ENCODE data around the gene SERPINB11.
"Not testable (repeated sequence)": the region's sequence is repeated elsewhere in the genome, so short reads cannot be mapped to it uniquely, and the experiment has no call there.

SERPINB11 gene

GRCh38 chr18:63731215-63731614, 28.5 kb downstream of the SERPINB11 start:
- DNase-seq: no peak

- no peak for DNase-seq
Observed at GRCh38 chr18:63736876-63737275, 34.1 kb downstream of the SERPINB11 start.

GRCh38 chr18:63741769-63742168, 39.0 kb downstream of the SERPINB11 start:
- DNase-seq: no peak

GRCh38 chr18:63747006-63747405, 44.2 kb downstream of the SERPINB11 start:
- DNase-seq: no peak

GRCh38 chr18:63749489-63749888, 46.7 kb downstream of the SERPINB11 start:
- DNase-seq: no peak

- DNase-seq: no peak
Observed at GRCh38 chr18:63752636-63753035, 49.9 kb downstream of the SERPINB11 start.

GRCh38 chr18:63753676-63754075, 50.9 kb downstream of the SERPINB11 start:
- no peak for DNase-seq

- DNase-seq: no peak
Observed at GRCh38 chr18:63757541-63757940, 54.8 kb downstream of the SERPINB11 start.

GRCh38 chr18:63758615-63759240, 56.0 kb downstream of the SERPINB11 start:
- no peak for DNase-seq

- DNase-seq: not testable (repeated sequence)
Observed at GRCh38 chr18:63759786-63760185, 57.0 kb downstream of the SERPINB11 start.

- no peak for DNase-seq
Observed at GRCh38 chr18:63762518-63762917, 59.8 kb downstream of the SERPINB11 start.

- no peak for DNase-seq
Observed at GRCh38 chr18:63763831-63764600, 61.3 kb downstream of the SERPINB11 start.

GRCh38 chr18:63765837-63766236, 63.1 kb downstream of the SERPINB11 start:
- no peak for DNase-seq
